Erythroblast (primary cell): Measurements from ENCODE around the gene FBXO10.

ENCODE experiments used
- GATA1 ChIP-seq: IDR thresholded peaks from 2 replicates; pipeline ENCODE4 v1.6.1; 2011; ENCODE audit warnings: low read depth, mild to moderate bottlenecking, control low read depth, low read length, moderate library complexity
- POLR2A ChIP-seq: IDR thresholded peaks from 2 replicates; pipeline ENCODE4 v1.6.1; 2011; ENCODE audit warnings: mild to moderate bottlenecking, low read length

- TF ChIP-seq POLR2A, result no peak
- no peak for TF ChIP-seq GATA1
These were observed 67.4 kb downstream of the FBXO10 start for GRCh38 chr9:37508834-37509206.
